ENCODE results near the gene CBARP.

The CBARP gene

GRCh38 chr19:1264801-1265614 lies 27.2 kb upstream of the CBARP start:
- no peak for DNase-seq

- no peak for DNase-seq
Measured at GRCh38 chr19:1263188-1263587, 25.4 kb upstream of the CBARP start.

GRCh38 chr19:1262623-1263123 lies 24.9 kb upstream of the CBARP start:
- DNase-seq: no peak

GRCh38 chr19:1261798-1262622 lies 24.2 kb upstream of the CBARP start:
- DNase-seq: peak; percentile 49

GRCh38 chr19:1261538-1261797 lies 23.7 kb upstream of the CBARP start:
- no peak for DNase-seq

GRCh38 chr19:1260749-1261537 lies 23.1 kb upstream of the CBARP start:
- peak; percentile 97 for DNase-seq

GRCh38 chr19:1259876-1260748 lies 22.3 kb upstream of the CBARP start:
- DNase-seq: peak; percentile 54

GRCh38 chr19:1259206-1259875 lies 21.5 kb upstream of the CBARP start:
- DNase-seq: peak; percentile 45

GRCh38 chr19:1258707-1259205 lies 21.0 kb upstream of the CBARP start:
- DNase-seq: no peak

GRCh38 chr19:1258163-1258492 lies 20.3 kb upstream of the CBARP start:
- DNase-seq: no peak

GRCh38 chr19:1257475-1258162 lies 19.8 kb upstream of the CBARP start:
- DNase-seq: no peak

- no peak for DNase-seq
Measured at GRCh38 chr19:1256646-1257474, 19.1 kb upstream of the CBARP start.

- DNase-seq: no peak
Measured at GRCh38 chr19:1255186-1256161, 17.7 kb upstream of the CBARP start.

- no peak for DNase-seq
Measured at GRCh38 chr19:1254530-1255185, 16.9 kb upstream of the CBARP start.

GRCh38 chr19:1254081-1254527 lies 16.3 kb upstream of the CBARP start:
- no peak for DNase-seq

- no peak for DNase-seq
Measured at GRCh38 chr19:1253514-1254080, 15.8 kb upstream of the CBARP start.

GRCh38 chr19:1252821-1253513 lies 15.2 kb upstream of the CBARP start:
- peak; percentile 83 for DNase-seq
